ENCODE results near the gene MFSD12.

The MFSD12 gene

DNA sequence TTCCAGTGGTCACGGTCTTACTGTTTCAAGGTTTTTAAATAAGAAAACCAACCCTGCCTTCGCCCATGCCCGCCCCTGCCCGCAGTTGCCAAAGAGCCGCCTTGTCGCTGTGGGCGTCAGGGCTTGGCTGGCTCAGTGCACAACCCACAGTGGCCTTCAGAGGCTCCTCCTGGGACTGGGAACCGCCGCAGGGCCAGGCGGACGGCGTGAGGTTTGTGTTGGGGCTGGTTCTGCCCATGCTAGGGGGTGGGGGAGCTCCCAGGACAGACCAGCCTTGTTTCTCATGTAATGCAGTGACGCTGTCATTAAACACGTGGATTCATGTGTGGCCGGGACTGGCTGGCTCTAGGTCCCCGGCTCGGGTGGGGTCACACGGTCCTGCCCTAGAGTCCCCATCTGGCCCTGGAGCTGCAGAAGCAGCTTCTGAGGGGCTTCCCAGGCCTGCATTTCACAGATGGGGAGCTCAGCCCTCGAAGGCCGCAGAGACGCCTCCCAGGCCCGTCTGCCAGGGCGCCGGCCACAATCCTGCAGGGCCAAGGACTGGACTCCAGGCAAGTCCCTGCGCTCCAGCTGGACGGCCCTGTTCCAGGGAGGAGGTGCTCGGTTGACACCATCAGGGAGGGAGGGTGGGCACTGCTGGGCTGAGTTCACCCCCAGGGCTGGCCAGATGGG lies 20.8 kb downstream of the MFSD12 start:
- H3K9me3 ChIP-seq (ENCODE audit: insufficient read depth, low read length) = no peaks in the 10 kb centered on the region
- H3K27me3 ChIP-seq (ENCODE audit: insufficient read depth, insufficient read length) = no peaks in the 10 kb centered on the region
- peaks cover 20% of the 10 kb centered on the region for H3K4me1 ChIP-seq (ENCODE audit: insufficient read depth, insufficient read length)
- TF ChIP-seq ZNF274 (IDR thresholded peaks at IDR 0.05; ENCODE audit: low read depth, low read length) = no peak
- DNase-seq (ENCODE audit: low read depth, low spot score) = no peak
- H3K36me3 ChIP-seq (ENCODE audit: insufficient read depth, insufficient read length, low read length) = peaks cover 73% of the 10 kb centered on the region
- no peak overlapping the region for H3K4me3 ChIP-seq (ENCODE audit: insufficient read length, low read depth)
- H3K9ac ChIP-seq (ENCODE audit: insufficient read length, low read depth) = peak overlapping the region; percentile 21

DNA sequence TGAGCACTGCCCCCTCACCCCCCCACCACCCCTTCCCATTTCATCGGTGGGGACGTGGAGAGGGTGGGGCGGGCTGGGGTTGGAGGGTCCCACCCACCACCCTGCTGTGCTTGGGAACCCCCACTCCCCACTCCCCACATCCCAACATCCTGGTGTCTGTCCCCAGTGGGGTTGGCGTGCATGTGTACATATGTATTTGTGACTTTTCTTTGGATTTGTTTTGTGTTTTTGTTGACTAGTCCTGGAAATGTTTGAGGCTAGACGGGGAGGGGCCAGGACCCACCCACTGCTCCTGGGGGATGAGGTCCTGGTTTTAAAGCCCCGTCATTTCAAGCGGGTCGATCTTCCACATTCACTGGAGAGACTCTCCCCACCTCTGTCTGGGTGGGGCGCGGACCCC lies 21.4 kb downstream of the MFSD12 start:
- H3K9me3 ChIP-seq (ENCODE audit: insufficient read depth, low read length) = no peaks in the 10 kb centered on the region
- H3K27me3 ChIP-seq (ENCODE audit: insufficient read depth, insufficient read length) = no peaks in the 10 kb centered on the region
- DNase-seq (ENCODE audit: low read depth, low spot score) = no peak
- no peak overlapping the region for H3K9ac ChIP-seq (ENCODE audit: insufficient read length, low read depth)
- peaks cover 20% of the 10 kb centered on the region for H3K4me1 ChIP-seq (ENCODE audit: insufficient read depth, insufficient read length)
- peaks cover 79% of the 10 kb centered on the region for H3K36me3 ChIP-seq (ENCODE audit: insufficient read depth, insufficient read length, low read length)
- no peak overlapping the region for H3K4me3 ChIP-seq (ENCODE audit: insufficient read length, low read depth)
- TF ChIP-seq YY1 (IDR thresholded peaks at IDR 0.05; ENCODE audit: insufficient read depth, insufficient read length) = no peak
- TF ChIP-seq SUZ12 (IDR thresholded peaks at IDR 0.05; ENCODE audit: extremely low read depth, insufficient read depth, insufficient read length) = no peak
- no peak for TF ChIP-seq ZNF274 (IDR thresholded peaks at IDR 0.05; ENCODE audit: low read depth, low read length)

DNA sequence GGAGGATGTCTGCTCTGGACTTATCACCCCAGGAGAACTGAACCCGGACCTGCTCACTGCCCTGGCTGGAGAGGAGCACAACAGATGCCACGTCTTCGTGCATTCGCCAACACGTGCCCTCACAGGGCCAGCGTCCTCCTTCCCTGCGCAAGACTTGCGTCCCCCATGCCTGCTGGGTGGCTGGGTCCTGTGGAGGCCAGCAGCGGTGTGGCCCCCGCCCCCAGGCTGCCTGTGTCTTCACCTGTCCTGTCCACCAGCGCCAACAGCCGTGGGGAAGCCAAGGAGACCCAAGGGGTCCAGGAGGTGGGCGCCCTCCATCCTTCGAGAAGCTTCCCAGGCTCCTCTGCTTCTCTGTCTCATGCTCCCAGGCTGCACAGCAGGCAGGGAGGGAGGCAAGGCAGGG lies 21.8 kb downstream of the MFSD12 start:
- no peak for DNase-seq (ENCODE audit: low read depth, low spot score)
- Histone ChIP-seq H3K4me3 (ENCODE audit: insufficient read length, low read depth) (no peak overlapping the region), H3K27me3 (ENCODE audit: insufficient read depth, insufficient read length) (no peaks in the 10 kb centered on the region), H3K36me3 (ENCODE audit: insufficient read depth, insufficient read length, low read length) (peaks cover 83% of the 10 kb centered on the region), H3K9me3 (ENCODE audit: insufficient read depth, low read length) (no peaks in the 10 kb centered on the region), H3K9ac (ENCODE audit: insufficient read length, low read depth) (no peak overlapping the region), H3K4me1 (ENCODE audit: insufficient read depth, insufficient read length) (peaks cover 20% of the 10 kb centered on the region)
- TF ChIP-seq YY1 (IDR thresholded peaks at IDR 0.05; ENCODE audit: insufficient read depth, insufficient read length) (no peak), SUZ12 (IDR thresholded peaks at IDR 0.05; ENCODE audit: extremely low read depth, insufficient read depth, insufficient read length) (no peak), ZNF274 (IDR thresholded peaks at IDR 0.05; ENCODE audit: low read depth, low read length) (no peak)

DNA sequence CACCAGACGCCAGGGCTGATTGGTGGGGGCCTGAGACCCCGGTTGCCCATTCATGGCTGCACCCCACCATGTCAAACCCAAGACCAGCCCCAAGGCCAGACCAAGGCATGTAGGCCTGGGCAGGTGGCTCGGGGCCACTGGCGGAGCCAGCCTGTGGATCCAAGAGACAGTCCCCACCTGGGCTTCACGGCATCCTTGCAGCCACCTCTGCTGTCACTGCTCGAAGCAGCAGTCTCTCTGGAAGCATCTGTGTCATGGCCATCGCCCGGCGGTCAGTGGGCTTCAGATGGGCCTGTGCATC lies 22.2 kb downstream of the MFSD12 start:
- no peak for DNase-seq (ENCODE audit: low read depth, low spot score)
- Histone ChIP-seq H3K9me3 (ENCODE audit: insufficient read depth, low read length) (no peaks in the 10 kb centered on the region), H3K9ac (ENCODE audit: insufficient read length, low read depth) (no peak overlapping the region), H3K36me3 (ENCODE audit: insufficient read depth, insufficient read length, low read length) (peaks cover 87% of the 10 kb centered on the region), H3K4me1 (ENCODE audit: insufficient read depth, insufficient read length) (peaks cover 20% of the 10 kb centered on the region), H3K27me3 (ENCODE audit: insufficient read depth, insufficient read length) (no peaks in the 10 kb centered on the region), H3K4me3 (ENCODE audit: insufficient read length, low read depth) (no peak overlapping the region)
- TF ChIP-seq ZNF274 (IDR thresholded peaks at IDR 0.05; ENCODE audit: low read depth, low read length) (no peak), SUZ12 (IDR thresholded peaks at IDR 0.05; ENCODE audit: extremely low read depth, insufficient read depth, insufficient read length) (no peak), YY1 (IDR thresholded peaks at IDR 0.05; ENCODE audit: insufficient read depth, insufficient read length) (no peak)

DNA sequence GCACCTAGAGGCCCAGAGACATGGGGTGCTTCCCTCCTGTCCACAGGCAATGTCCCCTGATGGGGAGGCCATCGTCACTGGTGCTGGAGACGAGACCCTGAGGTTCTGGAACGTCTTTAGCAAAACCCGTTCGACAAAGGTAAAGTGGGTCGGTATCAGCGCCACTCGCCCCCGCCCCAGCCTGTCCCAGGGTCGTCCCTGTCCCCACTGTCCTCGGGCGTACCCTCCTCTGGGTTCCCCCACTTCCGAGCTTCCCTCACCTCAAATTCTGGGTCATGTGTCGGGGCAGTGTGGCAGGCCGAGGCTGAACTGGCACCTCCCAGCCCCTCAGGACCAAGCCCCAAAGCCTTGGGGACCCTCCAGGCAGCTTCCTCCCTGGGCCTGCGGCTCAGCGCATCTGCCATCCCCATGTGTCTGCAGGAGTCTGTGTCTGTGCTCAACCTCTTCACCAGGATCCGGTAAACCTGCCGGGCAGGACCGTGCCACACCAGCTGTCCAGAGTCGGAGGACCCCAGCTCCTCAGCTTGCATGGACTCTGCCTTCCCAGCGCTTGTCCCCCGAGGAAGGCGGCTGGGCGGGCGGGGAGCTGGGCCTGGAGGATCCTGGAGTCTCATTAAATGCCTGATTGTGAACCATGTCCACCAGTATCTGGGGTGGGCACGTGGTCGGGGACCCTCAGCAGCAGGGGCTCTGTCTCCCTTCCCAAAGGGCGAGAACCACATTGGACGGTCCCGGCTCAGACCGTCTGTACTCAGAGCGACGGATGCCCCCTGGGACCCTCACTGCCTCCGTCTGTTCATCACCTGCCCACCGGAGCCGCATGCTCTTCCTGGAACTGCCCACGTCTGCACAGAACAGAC lies 22.8 kb downstream of the MFSD12 start:
- Histone ChIP-seq H3K4me3 (ENCODE audit: insufficient read length, low read depth) (no peak overlapping the region), H3K27me3 (ENCODE audit: insufficient read depth, insufficient read length) (no peaks in the 10 kb centered on the region), H3K9ac (ENCODE audit: insufficient read length, low read depth) (no peak overlapping the region), H3K36me3 (ENCODE audit: insufficient read depth, insufficient read length, low read length) (peaks cover 86% of the 10 kb centered on the region), H3K9me3 (ENCODE audit: insufficient read depth, low read length) (no peaks in the 10 kb centered on the region), H3K4me1 (ENCODE audit: insufficient read depth, insufficient read length) (peaks cover 20% of the 10 kb centered on the region)
- TF ChIP-seq SUZ12 (IDR thresholded peaks at IDR 0.05; ENCODE audit: extremely low read depth, insufficient read depth, insufficient read length) (no peak), YY1 (IDR thresholded peaks at IDR 0.05; ENCODE audit: insufficient read depth, insufficient read length) (no peak), ZNF274 (IDR thresholded peaks at IDR 0.05; ENCODE audit: low read depth, low read length) (no peak)
- DNase-seq (ENCODE audit: low read depth, low spot score) = no peak

DNA sequence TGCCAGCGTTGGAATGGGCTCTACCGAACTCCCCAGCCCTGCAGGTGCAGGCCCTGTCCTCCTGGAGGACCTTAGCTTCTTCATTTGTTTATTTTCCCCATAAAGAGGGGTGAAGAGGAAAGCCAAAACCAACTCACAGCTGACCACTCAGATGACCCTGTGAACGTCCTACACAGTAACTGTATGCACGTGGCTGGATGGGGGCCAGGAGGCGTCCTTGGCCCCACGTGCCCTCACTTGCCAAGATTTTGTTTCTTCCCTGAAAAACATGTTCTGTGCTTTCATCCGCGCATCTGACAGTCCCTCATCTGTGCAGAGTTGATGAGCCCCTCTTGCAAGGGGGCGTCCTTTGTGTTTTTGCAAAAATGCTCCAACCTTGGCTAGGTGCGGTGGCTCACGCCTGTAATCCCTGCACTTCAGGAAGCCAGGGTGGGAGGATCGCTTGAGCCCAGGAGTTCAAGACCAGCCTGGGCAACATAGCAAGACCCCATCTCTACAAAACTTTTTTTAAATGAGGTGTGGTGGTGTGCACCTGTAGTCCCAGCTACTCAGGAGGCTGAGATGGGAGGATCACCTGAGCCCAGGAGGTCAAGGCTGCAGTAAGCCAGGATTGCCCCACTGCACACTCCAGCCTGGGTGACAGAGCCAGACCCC lies 23.7 kb downstream of the MFSD12 start:
- Histone ChIP-seq H3K27me3 (ENCODE audit: insufficient read depth, insufficient read length) (no peaks in the 10 kb centered on the region), H3K4me3 (ENCODE audit: insufficient read length, low read depth) (no peak overlapping the region), H3K4me1 (ENCODE audit: insufficient read depth, insufficient read length) (peaks cover 12% of the 10 kb centered on the region), H3K9ac (ENCODE audit: insufficient read length, low read depth) (no peak overlapping the region), H3K9me3 (ENCODE audit: insufficient read depth, low read length) (no peaks in the 10 kb centered on the region), H3K36me3 (ENCODE audit: insufficient read depth, insufficient read length, low read length) (peaks cover 85% of the 10 kb centered on the region)
- TF ChIP-seq YY1 (IDR thresholded peaks at IDR 0.05; ENCODE audit: insufficient read depth, insufficient read length) (no peak), ZNF274 (IDR thresholded peaks at IDR 0.05; ENCODE audit: low read depth, low read length) (no peak), SUZ12 (IDR thresholded peaks at IDR 0.05; ENCODE audit: extremely low read depth, insufficient read depth, insufficient read length) (no peak)
- no peak for DNase-seq (ENCODE audit: low read depth, low spot score)

DNA sequence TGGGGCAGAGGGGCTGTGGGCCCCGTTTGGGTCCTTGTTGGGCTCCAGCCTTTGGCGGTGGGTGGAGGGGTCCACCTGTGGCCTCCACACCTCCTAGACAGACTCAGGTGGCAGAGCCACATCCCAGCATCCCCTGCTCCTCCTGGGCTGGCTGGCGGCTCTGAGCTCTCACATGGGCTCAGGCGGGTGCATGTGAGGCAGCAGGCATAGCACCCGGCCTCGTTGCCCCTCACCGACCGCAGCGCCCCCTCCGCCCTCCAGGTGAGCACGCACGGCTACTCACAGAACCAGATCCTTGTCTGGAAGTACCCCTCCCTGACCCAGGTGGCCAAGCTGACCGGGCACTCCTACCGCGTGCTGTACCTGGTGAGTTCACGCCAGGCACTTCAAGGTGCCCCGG lies 24.4 kb downstream of the MFSD12 start:
- H3K36me3 ChIP-seq (ENCODE audit: insufficient read depth, insufficient read length, low read length) = peaks cover 85% of the 10 kb centered on the region

More for the DNA sequence above, 24.4 kb downstream of the MFSD12 start:
- no peaks in the 10 kb centered on the region for H3K9me3 ChIP-seq (ENCODE audit: insufficient read depth, low read length)
- DNase-seq (ENCODE audit: low read depth, low spot score) = no peak
- peaks cover 9% of the 10 kb centered on the region for H3K4me1 ChIP-seq (ENCODE audit: insufficient read depth, insufficient read length)
- H3K27me3 ChIP-seq (ENCODE audit: insufficient read depth, insufficient read length) = no peaks in the 10 kb centered on the region
- no peak for TF ChIP-seq SUZ12 (IDR thresholded peaks at IDR 0.05; ENCODE audit: extremely low read depth, insufficient read depth, insufficient read length)
- no peak for TF ChIP-seq ZNF274 (IDR thresholded peaks at IDR 0.05; ENCODE audit: low read depth, low read length)
- TF ChIP-seq YY1 (IDR thresholded peaks at IDR 0.05; ENCODE audit: insufficient read depth, insufficient read length) = no peak
- H3K9ac ChIP-seq (ENCODE audit: insufficient read length, low read depth) = no peak overlapping the region
- no peak overlapping the region for H3K4me3 ChIP-seq (ENCODE audit: insufficient read length, low read depth)

All from NT2/D1 (cell line).